HCT116 (cell line): ENCODE measurements around the gene WNT1. TPM values are rescaled to one million over a fixed set of nuclear protein-coding genes. Genes with fewer than 3 reads are reported as not detected.
A peak's percentile ranks its signal among the peaks of the same experiment; 100 is the strongest.

Experiments
- ATAC-seq: fragments of 200-7000 bp; cut with Tn5 transposase; 2 replicates; pipeline ENCODE4 v1.9.1; 2020; ENCODE audit warnings: mild to moderate bottlenecking, moderate library complexity
- Bru-seq: library from RNA; stranded (reverse); fragments of 400-500 nt; gene quantifications from one replicate; lab custom pipeline; 2021; lab: Mats Ljungman, UMichigan
- BruChase-seq, 2 experiments: library from RNA; stranded (reverse); fragments of 400-500 nt; gene quantifications; one replicate each; lab custom pipeline; 2021; lab: Mats Ljungman, UMichigan
- BruUV-seq: library from RNA; stranded (reverse); fragments of 400-500 nt; replicated peaks from 2 replicates; lab custom pipeline; 2021; lab: Mats Ljungman, UMichigan
- CTCF ChIA-PET: fragments of 300-600 bp; sonication (Branson Sonifier 250); formaldehyde crosslinking; loops from one replicate; lab custom pipeline; 2021; ENCODE audit warnings: antibody characterized with exemption; lab: Charles Lee
- POLR2A ChIA-PET: fragments of 300-600, 350-600 bp; sonication (Branson Sonifier 250); formaldehyde crosslinking; loops from one replicate; lab custom pipeline; 2021; ENCODE audit warnings: antibody characterized with exemption; lab: Charles Lee
- RAD21 ChIA-PET, 2 experiments: fragments of 300-600 bp; sonication (Branson Sonifier 250); formaldehyde crosslinking; loops; one replicate each; lab custom pipeline; 2023; ENCODE audit warnings: low total read pairs in 2 of 2; ENCODE audit not compliant: uncharacterized antibody in 2 of 2, unreplicated experiment in 2 of 2, low non-redundant PET in 1 of 2; lab: Charles Lee
- DNase-seq: peaks from one replicate; pipeline ENCODE4 v3.0.0-alpha.2; 2010; ENCODE audit warnings: low read depth, low spot score
- H2AFZ ChIP-seq: fragments of 200-600 bp; shearing (Covaris generic), sonication (generic); 2 replicates; pipeline ENCODE4 v1.6.1; 2017; ENCODE audit warnings: low read depth, mixed run types, mixed read lengths, antibody characterized with exemption, low read length; ENCODE audit not compliant: poor library complexity, severe bottlenecking
- H3K27ac ChIP-seq: 2 replicates; pipeline ENCODE4 v1.5.1; 2012; ENCODE audit warnings: low read depth, low read length
- H3K27me3 ChIP-seq: fragments of 200-600 bp; sonication (generic); 2 replicates; pipeline ENCODE4 v1.6.1; 2016; ENCODE audit warnings: mixed run types, low read length, mixed read lengths; ENCODE audit not compliant: insufficient read depth
- H3K36me3 ChIP-seq, 2 experiments: fragments of 200-500 bp in 1 of 2; fragments of 200-600 bp in 1 of 2; sonication (Bioruptor generic) in 1 of 2; sonication (generic) in 1 of 2; 2 replicates each; pipeline versions ENCODE4 v1.5.1 to v1.6.1; 2014 to 2016; ENCODE audit warnings: low read length in 2 of 2, inconsistent platforms in 1 of 2, mixed read lengths in 1 of 2, mixed run types in 1 of 2; ENCODE audit not compliant: insufficient read depth in 2 of 2, control insufficient read depth in 1 of 2
- H3K4me1 ChIP-seq, 2 experiments: fragments of 200-600 bp in 1 of 2; sonication (generic) in 1 of 2; 2 replicates each; pipeline versions ENCODE4 v1.5.1 to v1.6.1; 2012 to 2017; ENCODE audit warnings: low read length in 2 of 2, inconsistent platforms in 1 of 2, mild to moderate bottlenecking in 1 of 2, mixed read lengths in 1 of 2, mixed run types in 1 of 2, moderate library complexity in 1 of 2; ENCODE audit not compliant: insufficient read depth in 2 of 2, control insufficient read depth in 1 of 2
- H3K4me2 ChIP-seq: fragments of 200-600 bp; sonication (generic); 2 replicates; pipeline ENCODE4 v1.6.1; 2017; ENCODE audit warnings: mixed run types, low read length, mixed read lengths
- H3K4me3 ChIP-seq, 2 experiments: fragments of 200-600 bp in 1 of 2; sonication (generic) in 1 of 2; replicated peaks in 1 of 2; 2 replicates each; pipeline ENCODE4 v1.5.1; 2011 to 2016; ENCODE audit warnings: low read length in 2 of 2, control low read depth in 1 of 2, low read depth in 1 of 2, mild to moderate bottlenecking in 1 of 2, mixed read lengths in 1 of 2, mixed run types in 1 of 2
- H3K79me2 ChIP-seq: fragments of 200-600 bp; sonication (generic); 2 replicates; pipeline ENCODE4 v1.6.1; 2017; ENCODE audit warnings: mild to moderate bottlenecking, mixed run types, low read length, moderate library complexity, mixed read lengths; ENCODE audit not compliant: insufficient read depth
- H3K9ac ChIP-seq: fragments of 200-600 bp; sonication (generic); 2 replicates; pipeline ENCODE4 v1.6.1; 2016; ENCODE audit warnings: low read length, mixed read lengths
- H3K9me2 ChIP-seq: fragments of 200-600 bp; sonication (generic), shearing (Covaris generic); 2 replicates; pipeline ENCODE4 v1.6.1; 2017; ENCODE audit warnings: mixed run types, mild to moderate bottlenecking, moderate library complexity; ENCODE audit not compliant: insufficient read depth
- H3K9me3 ChIP-seq, 2 experiments: fragments of 200-500 bp in 1 of 2; fragments of 200-600 bp in 1 of 2; sonication (Bioruptor generic) in 1 of 2; sonication (generic) in 1 of 2; 2 replicates each; pipeline ENCODE4 v1.6.1; 2014 to 2017; ENCODE audit warnings: low read length in 2 of 2, mixed read lengths in 2 of 2, inconsistent platforms in 1 of 2, low read depth in 1 of 2, mild to moderate bottlenecking in 1 of 2, mixed run types in 1 of 2, moderate library complexity in 1 of 2; ENCODE audit not compliant: control insufficient read depth in 1 of 2, insufficient read depth in 1 of 2
- H4K20me1 ChIP-seq: fragments of 200-600 bp; sonication (generic), shearing (Covaris generic); 2 replicates; pipeline ENCODE4 v1.6.1; 2017; ENCODE audit warnings: mixed run types, mild to moderate bottlenecking, moderate library complexity; ENCODE audit not compliant: insufficient read depth
- CBX3 ChIP-seq: IDR thresholded peaks from 2 replicates; pipeline ENCODE4 v1.6.1; 2012; ENCODE audit warnings: low read depth
- CEBPB ChIP-seq: IDR thresholded peaks from 2 replicates; pipeline ENCODE4 v1.6.1; 2012; ENCODE audit warnings: low read depth
- CTCF ChIP-seq, 3 experiments: fragments of 200-600 bp in 1 of 3; sonication (generic) in 1 of 3; IDR thresholded peaks in 2 of 3; conservative IDR thresholded peaks in 1 of 3; 2 replicates each; pipeline ENCODE4 v1.5.1; 2012 to 2017; ENCODE audit warnings: low read depth in 2 of 3, low read length in 2 of 3, antibody characterized with exemption in 1 of 3, borderline replicate concordance in 1 of 3, control low read depth in 1 of 3, mild to moderate bottlenecking in 1 of 3, mixed read lengths in 1 of 3, mixed run types in 1 of 3, moderate library complexity in 1 of 3; ENCODE audit not compliant: insufficient read depth in 1 of 3
- EZH2 ChIP-seq: fragments of 200-600 bp; sonication (generic); IDR thresholded peaks from 2 replicates; pipeline ENCODE4 v1.6.1; 2017; ENCODE audit warnings: antibody characterized with exemption, mixed run types
- EZH2phosphoT487 ChIP-seq: fragments of 200-600 bp; IDR thresholded peaks from 2 replicates; pipeline ENCODE4 v1.6.1; 2018; ENCODE audit warnings: antibody characterized with exemption, borderline replicate concordance
- JUND ChIP-seq: IDR thresholded peaks from 2 replicates; pipeline ENCODE4 v1.6.1; 2012
- MAX ChIP-seq: IDR thresholded peaks from 2 replicates; pipeline ENCODE4 v1.6.1; 2012
- POLR2A ChIP-seq: IDR thresholded peaks from 2 replicates; pipeline ENCODE4 v1.7.0; 2011; ENCODE audit warnings: borderline replicate concordance; ENCODE audit not compliant: insufficient read depth, insufficient read length; ENCODE audit errors: extremely low read depth
- POLR2AphosphoS5 ChIP-seq: IDR thresholded peaks from 2 replicates; pipeline ENCODE4 v1.6.1; 2011; ENCODE audit warnings: mild to moderate bottlenecking, low read depth, low read length, moderate library complexity
- REST ChIP-seq: IDR thresholded peaks from 2 replicates; pipeline ENCODE4 v1.6.1; 2012; ENCODE audit warnings: low read depth
- SIN3A ChIP-seq: IDR thresholded peaks from 2 replicates; pipeline ENCODE4 v1.6.1; 2012; ENCODE audit warnings: low read depth
- SP1 ChIP-seq: IDR thresholded peaks from 2 replicates; pipeline ENCODE4 v1.6.1; 2012; ENCODE audit warnings: low read depth
- TCF7L2 ChIP-seq: IDR thresholded peaks from 2 replicates; pipeline ENCODE4 v1.7.0; 2011; ENCODE audit warnings: borderline replicate concordance, inconsistent platforms; ENCODE audit not compliant: insufficient read depth, insufficient read length; ENCODE audit errors: extremely low read depth
- ZBTB33 ChIP-seq: IDR thresholded peaks from 2 replicates; pipeline ENCODE4 v1.6.1; 2011; ENCODE audit warnings: mild to moderate bottlenecking, low read length, moderate library complexity; ENCODE audit not compliant: insufficient replicate concordance; ENCODE audit errors: extremely low read depth
- ZFX ChIP-seq: fragments of 450-650 bp; IDR thresholded peaks from 2 replicates; pipeline ENCODE4 v1.6.1; 2017
- ZNF274 ChIP-seq: fragments of 200-500 bp; sonication (Bioruptor generic); IDR thresholded peaks from 2 replicates; pipeline ENCODE4 v1.6.1; 2014; ENCODE audit warnings: mild to moderate bottlenecking, low read depth, low read length, inconsistent platforms
- intact Hi-C: fragments of 100-400 bp; cut with micrococcal nuclease; formaldehyde crosslinking; loops from 2 replicates; pipeline ENCODE4 v1.10.0; 2022
- long read RNA-seq: library from polyadenylated mRNA; unstranded; transcript quantifications from one replicate; pipeline ENCODE4 v2.0.0, GENCODE V29; 2021; ENCODE audit not compliant: unreplicated experiment
- polyA plus RNA-seq: library from polyadenylated mRNA; unstranded; fragments of >200 nt; gene quantifications from 2 replicates; pipeline ENCODE4 v1.2.1, GENCODE V29; 2012; ENCODE audit warnings: missing spikeins
- total RNA-seq: library from RNA; stranded (reverse); gene quantifications from one replicate; pipeline ENCODE4 v1.2.1, GENCODE V29; 2021; ENCODE audit not compliant: unreplicated experiment

The WNT1 gene
- not detected for total RNA-seq
- not detected in 2 replicates for polyA plus RNA-seq
- not detected for Bru-seq, nascent RNA
- not detected for BruChase-seq, experiment 1, labeled RNA remaining after a 6-hour chase
- BruChase-seq, experiment 2, labeled RNA remaining after a 2-hour chase = not detected
- long read RNA-seq = 0 reads

- POLR2A ChIA-PET = interaction anchor here (1.0 kb wide), 1 partner anchor 10 kb away, joined by 3 read pairs; no protein-coding TSS in a partner anchor
- BruUV-seq = no TSS peak
- RAD21 ChIA-PET = interaction anchor here (0.6 to 1.3 kb wide), 3 partner anchors 123 to 125 kb away, joined by 3 read pairs; no protein-coding TSS in a partner anchor
These were observed at the start of gene WNT1 for GRCh38 chr12:48978291-48978740. TSS of gene WNT1 (plus strand) at chr12:48978322. CDS start at chr12:48978651, 329 bp downstream.

More at GRCh38 chr12:48978291-48978740, at the start of gene WNT1:
- Histone ChIP-seq H3K9me3 (no peaks in the 10 kb centered on the region), H3K9me2 (no peaks in the 10 kb centered on the region), H3K27ac (no peak within 1 kb of the TSS), H3K4me2 (peak within 1 kb of the TSS; percentile 56), H2AFZ (peak within 1 kb of the TSS; percentile 96)
- DNase-seq = no peak
- no peak for ATAC-seq
- TF ChIP-seq ZBTB33 = no peak
- TF ChIP-seq CTCF (IDR thresholded peaks at IDR 0.05 in 2 of 3, conservative IDR thresholded peaks at IDR 0.05 in 1 of 3; ENCODE audit: borderline replicate concordance in 1 of 3, insufficient read depth in 1 of 3, low read depth in 2 of 3, low read length in 2 of 3) = no peak
- no peak for TF ChIP-seq ZNF274
- TF ChIP-seq SP1 = no peak
- no peak for TF ChIP-seq EZH2
- no peak for TF ChIP-seq ZFX
- TF ChIP-seq TCF7L2 = no peak
- TF ChIP-seq JUND = no peak
- no peak for TF ChIP-seq POLR2A
- no peak for TF ChIP-seq REST
- TF ChIP-seq SIN3A = no peak
- TF ChIP-seq CEBPB = no peak
- no peak for TF ChIP-seq POLR2AphosphoS5
- no peak for TF ChIP-seq MAX
- TF ChIP-seq EZH2phosphoT487 = no peak
- no peak for TF ChIP-seq CBX3
- TF ChIP-seq, all 23 proteins: peak for 0
- intact Hi-C loops = no loop called here
- Histone ChIP-seq H3K27me3 (peaks cover 3% of the 10 kb centered on the region; the same call in 1 of the 2 replicates), H3K9ac (no peak within 1 kb of the TSS), H4K20me1 (no peaks in the 10 kb centered on the region), H3K4me1 (peaks cover 3 to 12% of the 10 kb centered on the region in 2 experiments; a peak in 3 of 4 replicates), H3K4me3 (no peak within 1 kb of the TSS), H3K79me2 (no peaks in the 10 kb centered on the region), H3K36me3 (no peaks in the 10 kb centered on the region)
- CTCF ChIA-PET = interaction anchor here (1.0 to 3.3 kb wide), 5 partner anchors 10 to 125 kb away, joined by 4 to 26 read pairs (median 4); partner anchors contain the start of genes ARF3 and DDX23
